RCC 7860 (cell line): ENCODE data around the gene CFAP46.

Experiments
- DNase-seq: peaks from one replicate; pipeline ENCODE4 v3.0.0-alpha.2; 2015; ENCODE audit warnings: low spot score
- FAIRE-seq: peaks from 2 replicates; lab custom pipeline; 2012; peaks lifted over from hg19 to GRCh38; lab: Jason Lieb, UNC

The CFAP46 gene

DNA sequence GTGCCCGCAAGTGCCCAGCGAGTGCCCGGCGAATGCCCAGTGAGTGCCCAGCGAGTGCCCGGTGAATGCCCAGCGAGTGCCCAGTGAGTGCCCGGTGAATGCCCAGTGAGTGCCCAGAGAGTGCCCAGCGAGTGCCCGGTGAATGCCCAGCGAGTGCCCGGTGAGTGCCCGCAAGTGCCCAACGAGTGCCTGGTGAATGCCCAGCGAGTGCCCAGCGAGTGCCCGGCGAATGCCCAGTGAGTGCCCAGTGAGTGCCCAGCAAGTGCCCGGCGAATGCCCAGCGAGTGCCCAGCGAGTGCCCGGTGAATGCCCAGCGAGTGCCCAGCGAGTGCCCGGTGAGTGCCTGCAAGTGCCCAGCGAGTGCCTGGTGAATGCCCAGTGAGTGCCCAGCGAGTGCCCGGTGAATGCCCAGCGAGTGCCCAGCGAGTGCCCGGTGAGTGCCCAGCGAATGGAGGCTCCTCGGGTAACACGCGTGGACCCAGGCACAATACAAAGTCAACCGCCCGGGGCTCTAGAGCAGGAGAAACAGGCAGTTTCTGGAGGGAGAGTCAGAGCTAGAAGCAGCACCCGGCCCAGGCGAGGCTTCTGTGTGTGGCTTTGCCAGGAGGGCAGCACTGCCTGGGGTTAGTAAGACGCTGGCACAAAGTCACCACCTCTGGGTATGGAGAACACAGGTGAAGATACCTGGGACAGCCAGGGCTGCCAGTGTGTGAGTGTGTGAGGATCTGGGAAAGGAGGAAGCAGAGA, 38.2 kb upstream of the CFAP46 start:
- FAIRE-seq (no peak), DNase-seq (no peak)

- DNase-seq (no peak), FAIRE-seq (no peak)
Observed at GRCh38 chr10:132979491-132980425, 37.4 kb upstream of the CFAP46 start.

DNA sequence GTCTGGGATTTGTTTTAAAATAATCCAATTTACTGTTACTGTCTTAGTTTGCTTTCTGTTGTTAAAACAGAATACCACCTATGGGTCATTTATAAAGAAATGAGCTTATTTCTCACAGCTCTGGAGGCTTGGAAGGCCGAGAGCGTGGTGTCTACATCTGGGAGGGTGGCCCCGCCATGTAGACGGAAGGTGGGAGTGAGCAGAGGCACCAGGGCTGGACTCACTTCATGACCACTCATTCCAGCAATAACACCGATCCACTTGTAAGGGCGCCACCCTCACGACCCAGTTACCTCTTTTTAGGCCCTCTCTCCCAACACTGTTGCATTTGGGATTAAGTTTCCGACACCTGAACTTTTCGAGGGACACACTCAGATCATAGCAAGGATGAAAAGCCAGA, 36.2 kb upstream of the CFAP46 start:
- DNase-seq (no peak), FAIRE-seq (no peak)

GRCh38 chr10:132977807-132978206, 35.4 kb upstream of the CFAP46 start:
- no peak for FAIRE-seq
- no peak for DNase-seq

DNA sequence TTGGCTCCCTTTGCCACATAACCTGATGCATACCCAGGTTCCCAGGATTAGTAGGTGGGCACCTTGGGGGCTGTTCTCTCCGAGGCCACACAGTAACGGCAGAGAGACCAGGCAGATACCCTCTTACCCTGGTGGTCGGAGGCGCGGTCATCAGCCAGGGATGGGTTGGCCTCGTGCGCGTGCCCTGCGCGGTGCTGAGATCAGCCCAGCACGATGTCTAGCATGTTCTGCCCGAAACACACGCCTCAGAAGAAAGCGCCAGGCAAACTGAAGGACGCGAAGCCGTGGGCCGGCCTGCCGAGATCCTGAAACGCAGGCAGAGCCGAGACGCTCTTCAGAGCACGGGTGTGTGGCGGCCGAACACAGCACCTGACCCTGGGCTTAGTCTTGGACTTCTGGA, 34.7 kb upstream of the CFAP46 start:
- no peak for FAIRE-seq
- no peak for DNase-seq

- FAIRE-seq: no peak
Observed at GRCh38 chr10:132975831-132976682, 33.7 kb upstream of the CFAP46 start.

DNA sequence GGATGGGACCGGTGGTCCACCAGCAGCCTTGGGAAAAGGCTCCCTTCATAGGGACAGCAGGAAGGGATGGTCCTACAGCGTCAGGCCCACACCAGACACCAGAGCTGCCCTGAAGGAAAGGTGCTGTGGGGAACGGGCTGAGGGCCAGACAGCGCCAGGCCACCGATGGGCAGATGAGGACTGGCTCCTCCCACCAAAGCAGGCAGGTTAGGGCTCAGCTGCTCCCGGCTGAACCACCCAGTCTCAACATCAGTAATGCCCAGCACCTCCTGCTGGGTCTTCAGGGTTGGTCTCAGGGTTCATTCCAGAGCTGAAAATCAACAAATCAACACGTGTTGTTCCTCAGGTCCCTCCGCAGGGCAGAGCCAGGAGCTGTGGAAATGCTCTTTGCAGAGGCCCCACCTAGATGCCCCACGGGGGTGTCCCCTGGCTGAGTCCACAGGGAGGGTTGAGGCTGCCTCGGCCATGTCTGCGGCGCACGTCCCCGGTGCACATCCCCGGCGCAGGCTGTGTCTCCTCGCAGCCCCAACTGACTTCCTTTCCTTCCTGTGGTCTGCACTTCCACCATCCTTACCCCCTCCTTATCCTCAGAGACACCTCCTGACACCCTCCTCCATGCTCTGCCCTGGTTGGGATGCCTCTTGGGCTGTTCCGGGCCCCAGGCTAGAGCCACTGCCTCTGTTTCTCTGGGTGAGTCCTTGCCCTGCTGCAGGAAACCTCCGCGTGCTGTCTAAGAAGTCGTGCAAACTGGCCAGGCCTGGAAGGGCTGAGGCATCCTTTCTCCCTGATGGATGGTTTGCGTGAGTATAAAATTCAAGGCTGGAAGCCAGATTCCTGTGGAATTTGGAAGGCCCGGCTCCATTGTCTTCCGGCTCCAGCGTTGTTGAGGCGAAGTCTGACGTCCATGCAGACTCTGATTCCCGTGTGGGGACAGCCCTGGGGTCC, 32.8 kb upstream of the CFAP46 start:
- FAIRE-seq (no peak), DNase-seq (no peak)

More at GRCh38 chr10:132975831-132976682, 33.7 kb upstream of the CFAP46 start:
- DNase-seq: no peak

GRCh38 chr10:132974249-132974796, 32.0 kb upstream of the CFAP46 start:
- DNase-seq: no peak
- FAIRE-seq: no peak

DNA sequence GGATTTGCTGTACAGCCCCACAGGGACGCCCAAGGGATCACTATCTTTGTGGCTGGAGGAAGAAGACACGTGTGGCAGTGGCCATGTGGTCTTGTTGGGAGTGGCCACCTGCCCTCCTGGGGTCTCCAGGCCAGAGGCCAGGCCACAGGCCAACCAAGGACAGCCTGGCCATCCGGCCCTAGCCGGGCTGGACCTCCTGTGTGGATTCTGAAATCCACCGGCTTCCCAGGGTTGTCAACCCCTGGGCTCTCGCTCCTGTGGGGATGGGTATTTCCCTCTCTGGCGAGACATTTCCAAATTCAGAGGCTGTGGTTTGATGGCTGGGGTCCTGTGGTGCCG, 31.5 kb upstream of the CFAP46 start:
- no peak for DNase-seq
- no peak for FAIRE-seq

DNA sequence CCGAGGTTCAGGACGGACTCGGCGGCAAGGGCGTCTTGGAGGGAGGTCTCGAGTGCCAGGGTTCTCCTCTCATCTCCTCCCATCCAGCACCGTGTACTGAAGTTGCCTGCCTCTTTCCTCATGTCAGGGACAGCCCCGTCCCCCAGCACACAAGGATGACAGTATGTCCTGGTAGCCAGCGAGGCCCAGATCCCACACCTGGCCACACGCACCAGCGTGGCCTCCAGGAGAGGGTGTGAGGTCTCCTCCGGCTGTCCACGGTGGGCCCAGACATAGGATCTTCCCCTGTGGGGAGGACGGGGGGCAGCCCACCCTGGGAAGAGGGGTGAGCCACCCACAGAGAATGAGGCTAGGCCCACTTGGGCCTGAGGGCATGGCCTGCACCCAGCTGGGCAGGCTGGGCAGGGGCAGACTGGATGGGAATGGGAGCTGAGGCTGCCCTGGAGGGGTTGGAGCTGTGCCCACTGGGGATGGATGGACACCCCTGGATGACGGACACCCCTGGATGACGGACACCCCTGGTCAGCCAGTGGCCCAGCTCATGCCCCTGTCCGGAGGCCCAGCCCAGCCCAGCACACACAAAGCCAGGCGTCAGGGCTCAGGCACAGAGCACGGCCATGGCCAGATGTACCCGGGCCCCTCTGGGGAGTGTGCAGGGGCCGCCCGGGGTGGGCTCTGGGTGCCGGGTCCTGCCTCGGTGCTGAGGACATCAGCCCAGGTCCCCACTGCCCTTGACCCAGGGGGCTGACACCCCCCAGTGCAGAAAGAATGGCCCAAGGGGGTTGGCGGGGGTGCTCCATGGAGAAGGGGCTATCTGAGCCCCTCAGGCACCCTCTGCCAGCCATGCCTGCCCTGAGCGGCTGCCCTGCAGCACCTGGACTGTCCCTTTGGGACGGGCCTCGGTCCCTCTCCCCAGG, 30.9 kb upstream of the CFAP46 start:
- FAIRE-seq (no peak), DNase-seq (no peak)

DNA sequence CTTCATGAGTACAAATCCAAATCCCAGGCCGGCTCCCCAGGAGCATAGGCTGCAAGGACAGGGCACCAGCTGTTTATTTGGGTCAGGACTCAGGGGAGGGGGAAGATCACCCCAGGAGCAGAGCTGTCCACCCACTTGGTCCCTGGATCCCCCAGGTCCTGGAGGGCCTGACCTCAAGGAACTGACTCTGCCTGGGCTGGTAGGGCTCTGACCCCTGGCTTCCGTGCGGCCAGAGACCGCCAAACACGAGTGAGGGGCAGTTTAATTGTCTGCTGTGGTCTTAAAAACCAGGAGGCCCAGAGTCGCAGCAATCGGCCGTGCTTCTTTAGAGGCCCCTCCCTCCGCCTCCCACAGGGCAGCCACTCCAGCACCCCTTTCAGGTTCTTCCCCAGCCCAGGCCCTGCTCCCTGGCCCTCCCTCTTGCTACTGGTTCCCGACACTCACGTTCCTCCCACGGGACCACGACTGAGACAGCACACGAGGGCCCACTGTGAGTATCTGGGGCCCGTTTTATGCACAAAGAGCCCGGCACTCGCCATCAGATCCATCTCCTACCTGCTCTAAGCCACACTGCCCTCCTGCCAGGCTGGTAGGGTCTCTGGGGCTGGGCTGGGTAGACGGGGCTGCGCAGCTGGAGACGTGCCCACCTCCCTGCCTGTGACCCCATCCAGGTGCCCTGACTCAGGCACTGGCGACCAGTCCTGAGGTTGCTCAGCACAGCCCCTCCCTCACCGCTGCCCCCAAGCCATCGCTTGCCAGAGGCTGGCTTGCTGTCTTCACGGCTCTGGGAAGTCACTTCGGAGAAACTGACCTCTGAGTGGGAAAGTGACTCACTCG, 30.0 kb upstream of the CFAP46 start:
- DNase-seq (no peak), FAIRE-seq (no peak)

- DNase-seq (no peak), FAIRE-seq (no peak)
Observed at GRCh38 chr10:132971448-132972148, 29.2 kb upstream of the CFAP46 start.

- DNase-seq (no peak), FAIRE-seq (no peak)
Observed at GRCh38 chr10:132970641-132971438, 28.5 kb upstream of the CFAP46 start.

DNA sequence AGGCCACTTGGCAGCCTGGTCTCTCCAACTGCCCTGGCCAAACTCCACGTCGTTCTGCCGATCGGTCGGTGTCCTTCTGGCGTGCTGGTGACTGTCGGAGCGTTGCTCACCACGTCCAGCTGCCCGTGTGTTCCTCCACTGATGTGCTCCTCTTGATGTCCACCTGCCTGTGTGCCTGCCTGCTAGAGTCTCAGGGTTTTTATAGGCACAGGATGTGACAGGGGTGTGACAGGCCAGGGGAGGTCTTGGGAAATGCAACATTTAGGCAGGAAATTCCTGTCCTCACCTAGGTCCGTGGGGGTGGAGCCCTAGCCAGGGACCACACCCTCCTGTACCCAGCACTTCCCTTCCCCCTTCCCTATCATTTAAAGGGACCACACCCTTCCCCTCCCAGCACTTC, 25.2 kb upstream of the CFAP46 start:
- DNase-seq: no peak
- FAIRE-seq: no peak

GRCh38 chr10:132965411-132966057, 23.2 kb upstream of the CFAP46 start:
- DNase-seq (no peak), FAIRE-seq (no peak)
